ENCODE data around the gene IP6K3.

DNA sequence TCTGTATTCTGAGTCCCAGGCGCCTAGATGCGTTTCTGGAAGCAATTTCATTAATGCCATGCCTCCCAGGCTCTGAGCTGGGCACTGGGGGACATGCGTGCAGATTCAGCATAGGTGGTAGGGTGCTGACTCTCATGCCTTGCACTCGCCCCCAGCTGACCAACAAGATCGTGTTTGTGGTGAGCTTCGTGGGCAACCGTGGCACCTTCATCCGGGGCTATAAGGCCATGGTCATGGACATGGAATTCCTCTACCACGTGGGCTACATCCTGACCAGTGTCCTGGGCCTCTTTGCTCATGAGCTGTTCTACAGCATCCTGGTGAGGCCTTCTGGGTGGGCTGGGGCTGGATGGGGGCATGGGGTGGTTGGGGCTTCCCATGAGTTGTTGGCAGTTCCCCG, 56.8 kb downstream of the IP6K3 start:
- TF ChIP-seq POLR2AphosphoS5 (IDR thresholded peaks at IDR 0.05; ENCODE audit: borderline replicate concordance, low read depth, low read length) (no peak), EZH2 (IDR thresholded peaks at IDR 0.05) (no peak)
